Nephron progenitor cell (in vitro differentiated cells): ENCODE measurements around the gene MPV17.

Experiments used
- DNase-seq: peaks from one replicate; pipeline ENCODE4 v3.0.0; 2021
- H3K27ac Mint-ChIP-seq: 2 replicates; pipeline ENCODE4 v1.8.0; 2021; ENCODE audit warnings: mild to moderate bottlenecking, moderate library complexity, mixed read lengths
- H3K27me3 Mint-ChIP-seq: 2 replicates; pipeline ENCODE4 v1.8.0; 2021; ENCODE audit warnings: mild to moderate bottlenecking, low read depth, mixed read lengths; ENCODE audit not compliant: poor library complexity
- H3K36me3 Mint-ChIP-seq: 2 replicates; pipeline ENCODE4 v1.8.0; 2021; ENCODE audit warnings: low read depth, mixed read lengths
- H3K4me1 Mint-ChIP-seq: 2 replicates; pipeline ENCODE4 v1.8.0; 2021; ENCODE audit warnings: mixed read lengths
- H3K4me3 Mint-ChIP-seq: 2 replicates; pipeline ENCODE4 v1.8.0; 2021; ENCODE audit warnings: mild to moderate bottlenecking, moderate library complexity, mixed read lengths
- H3K9me3 Mint-ChIP-seq: 2 replicates; pipeline ENCODE4 v1.8.0; 2021; ENCODE audit warnings: mild to moderate bottlenecking, moderate library complexity, mixed read lengths
- TF ChIP-seq, protein P1 (sequence below): fragments of 200-600 bp; sonication (generic); IDR thresholded peaks from 2 replicates; pipeline ENCODE4 v1.5.0; 2021; ENCODE audit warnings: antibody characterized with exemption

Gene MPV17

DNA sequence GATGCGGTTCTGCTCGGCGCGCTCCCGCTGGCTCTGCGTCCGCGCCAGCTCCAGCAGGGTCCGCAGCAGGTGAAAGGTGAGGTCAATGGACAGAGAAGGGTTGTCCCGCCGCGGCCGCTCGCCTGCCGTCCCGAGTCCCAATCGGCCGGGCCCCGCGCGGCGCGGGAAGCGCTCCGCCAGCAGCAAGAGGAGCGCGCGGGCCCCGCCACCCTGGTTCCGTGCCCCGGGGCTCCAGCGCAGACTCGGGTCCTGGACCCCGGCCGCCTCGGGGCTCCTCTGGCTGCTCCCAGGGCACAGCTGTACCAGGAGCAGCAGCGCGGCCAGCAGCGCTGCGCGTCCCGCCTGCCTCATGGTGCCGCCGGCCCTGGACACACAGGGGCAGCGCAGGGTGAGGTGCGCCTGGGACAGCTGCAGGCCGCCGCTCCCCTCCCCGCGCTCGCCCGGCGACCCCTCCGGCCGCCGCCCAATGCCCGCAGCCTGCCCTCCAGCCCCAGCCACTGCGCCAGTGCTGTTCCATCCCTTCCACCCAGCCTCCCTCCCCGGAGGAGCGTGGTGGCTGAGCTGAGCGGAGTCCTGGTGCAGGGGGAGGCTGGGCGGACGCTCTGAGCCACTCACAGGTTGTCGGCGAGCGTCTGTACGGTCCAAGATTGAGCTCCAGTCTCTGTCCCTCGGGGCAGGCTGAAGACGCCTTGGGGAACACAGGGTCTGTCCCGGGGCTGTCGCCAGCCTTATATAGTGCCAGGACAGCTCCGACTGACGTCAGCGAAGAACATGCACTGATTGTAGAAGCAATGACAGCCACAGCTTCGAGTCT lies 15.1 kb downstream of the MPV17 start:
- DNase-seq = peak; percentile 20
- Mint-ChIP-seq H3K9me3 (peaks cover 7% of the 10 kb centered on the region), H3K4me1 (no peaks in the 10 kb centered on the region), H3K36me3 (peaks cover 25% of the 10 kb centered on the region), H3K4me3 (no peak overlapping the region), H3K27me3 (peaks cover 80% of the 10 kb centered on the region), H3K27ac (no peak overlapping the region)
- TF ChIP-seq, protein P1, sequence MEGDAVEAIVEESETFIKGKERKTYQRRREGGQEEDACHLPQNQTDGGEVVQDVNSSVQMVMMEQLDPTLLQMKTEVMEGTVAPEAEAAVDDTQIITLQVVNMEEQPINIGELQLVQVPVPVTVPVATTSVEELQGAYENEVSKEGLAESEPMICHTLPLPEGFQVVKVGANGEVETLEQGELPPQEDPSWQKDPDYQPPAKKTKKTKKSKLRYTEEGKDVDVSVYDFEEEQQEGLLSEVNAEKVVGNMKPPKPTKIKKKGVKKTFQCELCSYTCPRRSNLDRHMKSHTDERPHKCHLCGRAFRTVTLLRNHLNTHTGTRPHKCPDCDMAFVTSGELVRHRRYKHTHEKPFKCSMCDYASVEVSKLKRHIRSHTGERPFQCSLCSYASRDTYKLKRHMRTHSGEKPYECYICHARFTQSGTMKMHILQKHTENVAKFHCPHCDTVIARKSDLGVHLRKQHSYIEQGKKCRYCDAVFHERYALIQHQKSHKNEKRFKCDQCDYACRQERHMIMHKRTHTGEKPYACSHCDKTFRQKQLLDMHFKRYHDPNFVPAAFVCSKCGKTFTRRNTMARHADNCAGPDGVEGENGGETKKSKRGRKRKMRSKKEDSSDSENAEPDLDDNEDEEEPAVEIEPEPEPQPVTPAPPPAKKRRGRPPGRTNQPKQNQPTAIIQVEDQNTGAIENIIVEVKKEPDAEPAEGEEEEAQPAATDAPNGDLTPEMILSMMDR = no peak

DNA sequence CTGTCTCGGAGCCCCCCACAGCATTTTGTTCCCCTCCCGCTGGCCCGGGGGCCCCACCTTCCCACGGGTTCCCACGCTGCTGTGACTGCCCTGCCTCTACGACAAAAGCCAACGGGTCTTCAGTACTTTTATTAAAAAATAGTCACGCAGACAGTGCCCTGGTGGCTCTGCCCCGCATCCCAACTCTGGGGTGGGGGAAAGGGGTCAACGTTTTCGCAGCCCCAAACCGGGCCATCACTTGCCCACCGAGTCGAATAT lies 15.7 kb downstream of the MPV17 start:
- peaks cover 22% of the 10 kb centered on the region for H3K36me3 Mint-ChIP-seq
- no peak for DNase-seq
- TF ChIP-seq, protein P1 = no peak
- peaks cover 77% of the 10 kb centered on the region for H3K27me3 Mint-ChIP-seq
- H3K4me1 Mint-ChIP-seq = no peaks in the 10 kb centered on the region
- no peak overlapping the region for H3K27ac Mint-ChIP-seq
- H3K4me3 Mint-ChIP-seq = no peak overlapping the region
- H3K9me3 Mint-ChIP-seq = peaks cover 7% of the 10 kb centered on the region

DNA sequence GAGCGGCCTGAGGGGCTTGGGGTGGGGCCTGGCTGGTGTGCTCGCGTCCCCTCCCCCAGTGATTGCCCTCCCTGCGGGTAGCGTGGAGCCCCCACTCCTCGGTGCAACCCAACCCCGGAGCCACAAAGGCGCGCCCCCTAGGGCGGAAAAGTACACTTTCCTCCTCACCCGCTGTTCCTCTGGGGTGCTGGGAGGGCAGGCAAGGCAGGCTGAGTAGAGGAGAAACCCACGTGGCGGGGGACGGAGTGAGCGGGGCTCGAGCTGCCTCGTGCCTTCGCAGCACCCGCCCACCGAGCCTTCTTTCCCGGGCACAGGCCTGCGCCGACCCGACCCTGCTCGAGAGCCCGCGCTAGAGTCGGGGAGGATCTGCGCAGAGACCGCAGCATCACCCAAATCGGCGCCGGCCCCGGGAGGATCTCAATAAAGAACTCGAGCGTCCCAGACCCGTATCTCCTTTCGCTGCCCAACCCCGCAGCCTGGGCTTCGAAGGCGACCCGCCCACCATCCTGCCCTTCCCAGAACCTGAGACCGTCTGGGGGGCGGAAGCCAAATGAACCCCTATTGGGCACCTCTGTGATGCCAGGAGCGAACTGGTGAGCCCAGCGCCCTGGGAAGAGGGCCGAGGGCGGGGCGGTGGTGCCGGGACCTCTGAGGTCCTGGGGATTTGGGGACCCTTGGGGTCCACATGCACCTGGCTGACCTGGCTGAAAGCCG lies 16.2 kb downstream of the MPV17 start:
- H3K27ac Mint-ChIP-seq = no peak overlapping the region
- peak; percentile 20 for DNase-seq
- H3K36me3 Mint-ChIP-seq = peaks cover 21% of the 10 kb centered on the region
- no peak overlapping the region for H3K4me3 Mint-ChIP-seq
- H3K9me3 Mint-ChIP-seq = peaks cover 7% of the 10 kb centered on the region
- H3K27me3 Mint-ChIP-seq = peaks cover 78% of the 10 kb centered on the region
- TF ChIP-seq, protein P1 = no peak
- H3K4me1 Mint-ChIP-seq = no peaks in the 10 kb centered on the region

DNA sequence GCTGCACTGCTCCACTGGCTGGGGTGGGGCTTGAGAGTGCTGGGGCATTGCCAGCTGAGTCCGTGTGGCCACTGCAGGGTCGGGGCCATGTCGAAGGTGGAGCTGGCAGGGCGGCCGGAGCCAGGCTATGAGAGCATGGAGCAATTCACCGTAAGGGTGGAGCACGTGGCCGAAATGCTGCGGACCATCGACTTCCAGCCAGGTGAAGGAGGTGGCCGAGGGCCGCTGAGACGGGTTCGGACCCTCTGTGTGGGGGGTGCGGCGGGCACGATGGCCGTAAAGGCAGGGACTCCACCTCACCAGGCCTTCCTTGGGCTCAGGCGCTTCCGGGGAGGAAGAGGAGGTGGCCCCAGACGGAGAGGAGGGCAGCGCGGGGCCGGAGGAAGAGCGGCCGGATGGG lies 16.8 kb downstream of the MPV17 start:
- H3K4me1 Mint-ChIP-seq = no peaks in the 10 kb centered on the region
- peaks cover 16% of the 10 kb centered on the region for H3K36me3 Mint-ChIP-seq
- H3K4me3 Mint-ChIP-seq = no peak overlapping the region
- no peak overlapping the region for H3K27ac Mint-ChIP-seq
- TF ChIP-seq, protein P1 = no peak
- H3K9me3 Mint-ChIP-seq = peaks cover 7% of the 10 kb centered on the region
- no peak for DNase-seq
- peaks cover 78% of the 10 kb centered on the region for H3K27me3 Mint-ChIP-seq

DNA sequence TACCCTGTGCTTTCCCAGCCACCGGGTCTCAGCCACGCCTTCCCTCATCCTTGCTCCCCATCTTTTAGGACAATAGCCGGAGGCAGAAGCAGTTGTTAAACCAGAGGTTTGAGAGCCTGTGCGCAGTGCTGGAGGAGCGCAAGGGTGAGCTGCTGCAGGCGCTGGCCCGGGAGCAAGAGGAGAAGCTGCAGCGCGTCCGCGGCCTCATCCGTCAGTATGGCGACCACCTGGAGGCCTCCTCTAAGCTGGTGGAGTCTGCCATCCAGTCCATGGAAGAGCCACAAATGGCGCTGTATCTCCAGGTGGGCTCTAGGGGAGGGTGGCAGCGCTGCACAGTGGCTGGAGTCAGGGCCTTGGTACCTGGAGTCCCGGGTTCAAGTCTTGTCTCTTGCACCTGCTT lies 17.4 kb downstream of the MPV17 start:
- Mint-ChIP-seq H3K9me3 (peaks cover 7% of the 10 kb centered on the region), H3K4me3 (no peak overlapping the region), H3K36me3 (peaks cover 14% of the 10 kb centered on the region), H3K27me3 (peaks cover 77% of the 10 kb centered on the region), H3K27ac (no peak overlapping the region), H3K4me1 (no peaks in the 10 kb centered on the region)
- no peak for DNase-seq
- TF ChIP-seq, protein P1 = no peak
